Body of pancreas (tissue), 4 donors: Measurements from ENCODE around the gene ZBTB20.

Experiments
- CTCF ChIP-seq, 7 experiments: fragments of 450-650 bp in 4 of 7; fragments of 200-600 bp in 3 of 7; sonication (generic) in 3 of 7; IDR thresholded peaks; one replicate each; pipeline ENCODE4 v1.5.1; 2016 to 2019; ENCODE audit warnings: antibody characterized with exemption in 7 of 7
- POLR2A ChIP-seq, 3 donors: fragments of 450-650 bp; IDR thresholded peaks; one replicate each; pipeline ENCODE4 v1.6.1; 2016; ENCODE audit warnings: antibody characterized with exemption in 3 of 3, mild to moderate bottlenecking in 2 of 3

- no peak for TF ChIP-seq POLR2A (IDR thresholded peaks at IDR 0.05)
- no peak for TF ChIP-seq CTCF (IDR thresholded peaks at IDR 0.05)
Observed at GRCh38 chr3:114722530-114722929, 424.6 kb downstream of the ZBTB20 start.
